GM18873 (cell line): ENCODE results near the gene GRM4.

Experiments used
- ATAC-seq: cut with Tn5 transposase; IDR thresholded peaks from one replicate; pipeline ENCODE4 v1.9.1; 2021; ENCODE audit warnings: mild to moderate bottlenecking, moderate library complexity, moderate number of reproducible peaks; ENCODE audit not compliant: unreplicated experiment, low FRiP score

Gene GRM4

GRCh38 chr6:34004706-34005105 is 141.2 kb downstream of the GRM4 start:
- ATAC-seq, result no peak

- ATAC-seq, result no peak
These were observed 141.9 kb downstream of the GRM4 start for GRCh38 chr6:34003962-34004361.

DNA sequence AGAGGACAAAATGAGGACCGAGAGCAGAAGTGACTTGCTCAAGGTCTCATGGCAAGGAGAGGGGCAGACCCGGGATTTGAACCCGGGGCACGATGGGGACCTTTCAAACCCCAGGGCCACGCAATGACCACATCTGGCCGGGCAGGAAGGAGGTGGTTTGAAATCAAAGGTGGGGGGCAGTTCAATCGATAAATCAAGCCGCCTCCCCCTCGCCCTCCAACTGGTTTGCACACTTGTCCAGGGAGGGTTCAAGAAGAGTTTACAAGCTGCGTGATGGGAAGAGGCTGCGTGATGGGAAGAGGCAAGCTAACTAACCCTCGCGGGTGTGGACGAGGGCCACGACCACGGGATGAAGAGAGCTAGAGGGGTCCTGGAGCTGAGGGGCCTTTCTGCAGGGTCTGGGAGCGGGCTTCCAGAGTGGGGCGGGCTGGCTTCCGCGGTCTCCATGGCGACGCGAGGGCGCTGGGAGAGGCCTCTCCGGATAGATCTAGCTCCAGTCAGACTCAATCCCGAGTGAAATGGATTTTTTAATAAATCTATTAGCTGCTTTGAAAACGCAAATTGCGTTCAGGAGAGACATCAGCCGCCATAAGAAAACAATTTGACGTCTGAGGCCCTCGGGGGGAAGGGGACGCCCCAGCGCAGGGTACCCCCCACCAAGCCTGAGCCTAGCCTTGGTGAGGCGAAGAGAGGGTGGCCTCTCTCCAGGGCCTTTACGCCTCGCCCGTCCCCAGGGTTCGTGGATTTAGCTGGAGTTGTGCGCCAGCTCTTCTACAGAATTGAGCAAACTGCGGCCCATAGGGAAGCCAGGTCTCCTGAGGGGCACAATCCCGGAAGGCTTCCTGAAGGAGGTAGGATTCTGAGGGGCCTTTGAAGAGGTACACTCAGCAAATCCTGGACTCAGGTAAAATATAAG is 143.9 kb downstream of the GRM4 start:
- ATAC-seq, result no peak

DNA sequence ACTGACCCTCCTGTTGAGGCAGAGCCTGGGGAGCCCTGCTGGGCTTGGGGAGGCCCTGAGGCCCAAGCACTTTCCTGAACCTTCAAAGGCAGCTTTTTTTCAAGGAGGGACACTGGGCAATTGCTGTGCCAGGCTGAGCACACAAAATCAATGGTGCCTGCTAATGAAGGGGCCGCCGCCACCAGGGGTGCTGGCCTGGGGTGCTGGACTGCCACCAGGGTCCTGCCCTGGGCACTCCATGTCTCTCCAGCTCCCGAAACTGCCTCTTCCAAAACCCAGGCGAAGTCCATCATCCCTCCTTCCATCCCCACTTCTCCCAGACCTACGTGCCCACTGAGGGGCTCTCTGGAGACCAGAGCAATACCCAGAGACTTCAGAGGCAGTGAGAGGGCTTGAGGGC is 145.6 kb downstream of the GRM4 start:
- no peak for ATAC-seq

DNA sequence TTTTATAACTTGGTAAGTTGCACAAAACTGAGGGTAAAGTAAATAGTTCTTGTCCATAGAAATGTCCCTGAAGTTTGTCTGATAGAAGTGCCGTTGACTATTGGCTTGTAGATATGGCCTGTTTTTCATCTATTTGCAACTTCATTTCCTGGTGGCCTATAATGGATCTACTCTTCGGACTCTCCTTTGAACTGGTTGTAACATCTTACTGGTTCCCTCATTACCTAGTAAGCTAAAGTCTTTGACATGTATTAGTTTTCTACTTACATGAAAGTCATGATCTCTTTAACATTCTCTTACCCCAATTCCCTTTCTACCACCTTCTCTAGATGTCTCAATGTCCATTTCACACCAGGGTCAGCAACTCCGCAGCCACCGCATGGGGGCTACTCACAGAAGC is 146.3 kb downstream of the GRM4 start:
- ATAC-seq, result no peak

DNA sequence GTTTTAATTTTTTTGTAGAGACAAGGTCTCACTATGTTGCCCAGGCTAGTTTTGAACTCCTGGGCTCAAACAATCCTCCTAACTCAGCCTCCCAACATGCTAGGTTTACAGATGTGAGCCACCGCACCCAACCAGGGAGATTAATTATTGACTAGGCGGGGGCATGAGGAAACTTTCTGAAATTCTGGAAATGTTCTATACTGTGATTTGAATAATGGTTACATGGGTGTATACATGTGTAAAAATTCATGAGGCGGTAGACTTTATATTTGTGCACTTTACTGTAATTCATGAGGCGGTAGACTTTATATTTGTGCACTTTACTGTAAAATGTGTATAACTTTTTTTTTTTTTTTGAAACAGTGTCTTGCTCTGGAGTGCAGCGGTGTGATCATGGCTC is 147.2 kb downstream of the GRM4 start:
- ATAC-seq, result no peak

DNA sequence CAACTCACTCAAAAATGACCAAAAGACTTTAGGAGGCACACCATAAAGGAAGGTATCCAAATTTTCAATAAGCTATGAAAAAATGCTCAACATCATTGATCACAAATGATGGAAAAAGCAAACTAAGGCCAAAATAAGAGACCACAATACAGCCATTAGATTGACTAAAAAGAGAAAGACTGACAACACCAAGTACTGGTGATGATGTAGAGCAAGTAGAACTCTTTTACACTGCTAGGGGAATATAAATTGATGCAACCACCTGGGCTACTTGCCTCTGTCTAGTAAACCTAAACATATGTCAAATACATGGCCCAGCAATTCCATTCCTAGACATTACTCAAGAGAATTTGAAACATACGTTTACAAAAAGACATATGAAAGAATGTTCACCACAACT is 148.6 kb downstream of the GRM4 start:
- ATAC-seq, result no peak

DNA sequence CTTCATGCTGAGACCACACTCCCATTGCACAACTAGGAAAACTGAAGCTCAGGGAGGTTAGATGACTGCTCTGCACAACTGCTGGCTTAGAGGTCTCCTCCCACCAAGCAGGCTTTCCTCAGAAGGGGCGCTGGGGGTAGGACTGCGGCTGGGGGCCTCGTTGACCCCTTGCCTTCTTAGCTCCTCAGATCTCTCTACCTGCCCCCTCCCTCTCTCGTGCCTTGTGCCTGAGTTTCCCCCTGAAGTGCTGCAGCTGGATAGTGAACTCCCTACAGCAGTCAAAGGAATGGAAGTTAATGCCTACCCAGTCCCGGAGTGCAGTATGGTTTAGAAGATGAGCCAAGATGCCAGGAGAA is 149.8 kb downstream of the GRM4 start:
- no peak for ATAC-seq

DNA sequence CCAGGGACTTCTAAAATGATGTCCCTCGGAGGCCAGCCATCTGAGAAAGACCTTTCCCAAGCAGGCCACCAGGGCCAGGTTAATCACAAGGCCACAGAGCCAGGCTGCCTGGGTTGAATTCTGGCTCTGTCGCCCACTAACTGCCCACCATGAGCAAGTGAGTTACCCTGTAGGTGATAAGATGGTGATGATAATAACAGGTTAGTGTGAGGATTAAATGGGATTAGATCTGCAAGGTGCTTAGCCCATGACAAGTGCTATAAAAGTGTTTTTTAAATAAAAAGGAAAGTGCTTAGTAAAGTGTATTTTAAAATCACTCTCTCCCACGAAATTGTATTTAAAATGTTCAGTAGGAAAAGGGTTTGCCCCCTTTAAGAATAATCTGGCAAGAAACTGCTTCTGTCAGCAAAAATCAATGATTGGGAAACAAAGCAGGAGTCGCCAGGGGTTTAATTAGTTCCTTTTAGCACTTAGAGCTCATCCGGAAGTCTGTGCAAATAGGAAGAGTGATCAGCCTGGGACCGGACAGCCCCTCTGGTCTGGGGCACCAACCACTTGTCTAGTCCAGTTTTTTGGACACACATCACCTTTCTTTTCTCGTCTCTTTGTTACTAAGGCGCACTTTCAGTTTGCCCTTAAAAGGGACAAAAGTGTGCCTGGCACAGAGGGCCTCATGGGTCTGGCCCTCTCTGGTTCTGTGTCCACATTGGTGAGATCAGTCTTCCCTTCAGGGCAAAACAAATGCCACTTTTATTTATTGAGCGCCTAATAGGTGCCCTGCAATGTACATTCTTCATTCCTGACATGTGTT is 150.4 kb downstream of the GRM4 start:
- ATAC-seq, result no peak

GRCh38 chr6:33994472-33995308 is 151.2 kb downstream of the GRM4 start:
- ATAC-seq, result no peak

DNA sequence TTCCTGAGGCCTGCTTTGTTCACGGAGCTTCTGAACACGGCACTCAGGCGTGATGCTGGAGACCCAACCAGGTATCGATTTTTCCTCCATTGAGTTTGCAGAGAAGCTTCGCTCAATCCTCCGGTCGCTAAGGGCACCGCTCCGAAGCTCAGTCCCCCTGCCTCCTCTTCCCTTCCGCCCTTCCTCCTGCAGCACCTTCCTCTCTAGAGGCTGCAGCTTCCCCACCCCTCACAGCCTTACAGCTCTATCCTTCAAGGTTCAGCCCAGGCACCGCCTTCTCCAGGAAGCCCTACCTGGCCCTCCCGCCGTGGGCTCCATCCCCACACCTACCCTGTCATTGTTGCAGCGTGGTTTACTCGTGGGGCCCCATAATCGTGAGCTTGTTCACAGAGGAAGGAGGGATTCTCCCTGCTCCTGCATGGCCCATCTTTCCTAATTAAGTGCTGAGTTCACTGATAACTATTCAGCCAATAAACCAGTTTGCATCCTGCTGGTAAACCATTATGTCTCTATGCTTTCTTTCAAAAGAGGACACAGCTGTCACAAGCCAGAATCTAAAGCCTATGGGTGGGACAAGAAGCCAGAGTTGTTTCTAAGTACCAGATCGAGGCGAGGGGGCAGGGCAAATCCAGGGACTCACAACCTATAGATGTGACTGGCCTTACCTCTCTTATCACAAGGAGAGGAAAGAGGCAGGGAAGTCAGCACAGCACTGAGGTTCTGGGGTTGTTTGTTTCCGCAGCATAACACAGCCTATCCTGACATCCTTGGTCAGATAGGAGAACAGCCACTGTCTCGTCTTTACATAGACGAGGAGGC is 152.0 kb downstream of the GRM4 start:
- ATAC-seq, result no peak

DNA sequence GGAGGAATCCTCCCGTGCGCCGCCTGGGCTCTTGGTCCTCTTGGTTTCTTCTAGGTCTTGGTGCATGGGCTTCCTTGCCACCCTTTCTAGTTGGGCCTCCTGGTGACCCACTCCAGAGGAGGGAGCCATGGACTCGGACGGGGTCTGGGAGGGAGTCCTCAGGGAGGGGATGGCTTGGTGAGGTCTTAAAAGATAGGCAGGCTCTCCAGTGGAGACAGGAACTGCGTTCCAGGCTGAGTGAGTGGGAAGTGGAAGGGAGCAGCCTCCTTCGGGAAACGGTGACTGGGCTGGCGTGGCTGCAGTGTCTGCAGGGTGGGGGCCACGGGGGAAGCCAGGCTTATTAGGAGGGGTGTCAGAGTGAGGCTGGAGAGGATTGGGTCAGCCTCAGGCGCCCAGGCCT is 152.8 kb downstream of the GRM4 start:
- ATAC-seq, result no peak

GRCh38 chr6:33992191-33992590 is 153.7 kb downstream of the GRM4 start:
- ATAC-seq, result no peak

DNA sequence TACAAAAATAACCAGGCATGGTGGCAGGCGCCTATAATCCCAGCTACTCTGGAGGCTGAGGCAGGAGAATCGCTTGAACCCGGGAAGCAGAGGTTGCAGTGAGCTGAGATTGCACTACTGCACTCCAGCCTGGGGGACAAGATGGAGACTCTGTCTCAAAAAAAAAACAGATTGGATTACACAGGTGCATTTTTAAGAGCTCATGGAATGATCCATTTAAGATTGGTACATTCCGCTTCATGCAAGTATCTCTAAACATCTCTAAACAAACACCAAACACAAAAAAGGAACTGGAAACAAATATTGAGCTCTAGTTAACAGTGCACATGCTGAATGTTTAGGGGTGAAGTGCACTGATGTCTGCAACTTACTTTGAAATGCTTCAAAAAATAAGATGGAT is 154.3 kb downstream of the GRM4 start:
- ATAC-seq, result no peak

DNA sequence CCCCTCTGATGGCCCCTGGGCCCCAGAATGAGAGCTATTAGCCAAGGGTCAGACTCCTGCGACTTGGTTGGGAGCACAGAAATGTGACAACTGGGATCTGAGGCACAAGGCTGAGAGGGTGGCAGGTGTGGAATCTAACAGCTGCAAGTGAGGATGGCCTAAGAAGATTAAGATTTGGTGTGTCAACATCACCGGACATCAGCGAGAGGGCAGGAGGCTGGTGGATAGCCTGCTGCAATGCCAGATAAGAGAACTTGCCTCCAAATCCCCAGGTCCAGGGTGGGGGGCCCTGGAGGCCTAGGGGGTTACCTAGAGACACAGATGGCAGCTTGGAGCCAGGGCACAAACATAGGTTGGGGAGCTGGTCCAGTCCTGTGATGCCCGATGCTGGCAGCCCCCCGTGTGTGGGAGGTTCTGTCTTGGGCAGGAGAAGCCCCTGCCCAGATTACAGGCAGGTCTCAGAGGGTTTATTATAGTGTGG is 155.8 kb downstream of the GRM4 start:
- ATAC-seq, result no peak

DNA sequence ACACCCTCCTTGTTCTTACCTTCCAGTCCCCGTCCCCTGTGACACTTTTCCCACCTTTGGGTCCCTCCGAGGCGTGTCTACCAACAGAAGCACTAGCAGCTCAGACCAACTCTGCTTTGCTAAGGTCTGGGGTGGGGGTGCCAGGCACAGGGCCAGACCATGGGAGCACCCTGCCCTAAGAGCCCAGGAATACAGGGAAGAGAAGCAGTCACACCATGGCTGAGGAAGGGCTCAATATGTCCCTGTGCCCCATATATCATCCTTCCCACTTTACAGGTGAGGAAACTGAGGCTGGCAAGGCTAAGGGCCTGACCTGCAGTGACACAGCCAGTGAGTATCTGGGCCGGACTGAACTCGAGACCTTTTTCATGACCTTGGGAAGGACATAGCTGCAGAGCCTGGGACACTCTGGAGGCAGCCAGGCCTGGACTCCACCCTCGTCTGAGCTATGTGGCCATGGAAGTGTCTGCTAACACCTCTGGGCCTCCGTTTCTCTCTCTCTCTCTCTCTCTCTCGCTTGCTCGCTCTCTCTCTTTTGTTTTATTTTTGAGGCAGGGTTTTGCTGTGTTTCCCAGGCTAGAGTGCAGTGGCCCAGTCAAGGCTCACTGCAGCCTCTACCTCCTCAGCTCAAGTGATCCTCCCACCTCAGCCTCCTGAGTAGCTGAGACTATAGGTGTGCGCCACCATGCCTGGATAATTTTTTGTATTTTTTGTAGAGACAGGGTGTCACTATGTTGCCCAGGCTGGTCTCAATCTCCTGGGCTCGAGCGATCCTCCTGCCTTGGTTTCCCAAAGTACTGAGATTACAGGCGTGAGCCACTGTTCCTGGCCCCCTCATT is 156.7 kb downstream of the GRM4 start:
- ATAC-seq, result no peak

DNA sequence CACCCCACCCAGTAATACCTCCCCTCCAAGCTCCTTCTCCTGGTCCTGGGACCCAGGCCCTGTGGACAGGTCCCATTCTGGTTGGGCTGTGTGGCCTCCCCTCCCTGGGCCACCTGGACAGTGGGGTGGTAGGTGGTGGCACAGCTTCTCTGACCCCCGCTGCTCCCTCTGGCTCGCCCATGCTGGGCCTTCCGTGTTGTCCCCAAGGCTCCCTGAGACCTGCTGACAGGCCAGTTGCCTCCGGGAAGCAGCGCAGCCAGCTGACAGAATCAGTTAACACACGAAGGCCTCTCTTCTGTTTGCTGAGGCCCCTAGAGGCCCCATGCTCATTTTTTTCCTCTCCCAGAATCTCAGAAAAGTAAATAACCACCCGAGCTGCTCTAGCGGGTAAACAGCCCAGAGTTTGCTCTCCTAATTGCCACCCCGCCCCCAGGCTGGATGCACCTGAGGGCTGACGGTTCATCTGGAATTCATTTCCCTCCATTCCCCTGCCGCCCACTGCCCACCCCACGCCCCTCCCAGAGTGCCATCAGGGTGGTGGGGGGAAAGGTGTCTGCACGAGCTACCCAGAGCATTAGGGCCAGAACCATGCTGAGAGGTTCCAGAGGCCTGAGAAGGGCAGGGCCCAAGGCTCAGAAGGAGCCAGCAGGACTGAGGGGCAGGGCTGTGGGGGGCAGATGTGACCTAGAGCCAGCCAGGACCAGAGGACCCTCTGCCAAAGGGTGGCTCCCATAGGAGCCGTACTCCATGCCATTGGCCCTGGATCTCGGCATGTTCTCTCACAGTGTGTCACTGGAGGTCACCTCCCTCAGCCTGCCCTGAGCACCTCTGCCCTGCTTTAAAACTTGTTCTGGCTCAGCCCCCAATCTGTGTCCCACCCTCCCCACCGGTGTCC is 157.5 kb downstream of the GRM4 start:
- ATAC-seq, result no peak

DNA sequence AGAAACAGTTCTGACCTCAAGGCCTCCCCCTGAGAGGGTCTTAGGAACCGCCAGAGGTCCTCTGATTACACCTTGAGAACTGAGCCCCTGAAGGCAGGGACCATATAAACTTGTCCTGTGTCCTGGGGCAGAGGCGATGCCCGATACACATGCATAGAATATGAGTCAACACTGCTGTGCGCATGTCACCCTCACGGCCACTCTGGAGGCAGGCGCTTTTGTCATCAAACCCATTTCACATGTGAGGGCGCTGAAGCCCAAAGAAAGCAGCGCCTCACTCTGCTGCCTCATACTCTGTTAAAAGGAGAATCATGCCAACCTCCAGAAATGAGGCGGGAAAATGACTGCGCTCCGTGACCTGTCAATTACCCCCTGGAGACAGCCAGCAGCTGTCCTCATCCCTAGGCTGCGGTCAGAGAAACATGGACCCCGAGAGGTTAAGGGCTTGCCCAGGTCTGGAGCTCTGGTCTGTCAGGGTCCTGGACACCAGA is 158.3 kb downstream of the GRM4 start:
- no peak for ATAC-seq
